NCI-H2107 treated with DMSO at 0.1 percent for 48 hours (cell line): Measurements from ENCODE around the gene OBSCN.
"Not testable (repeated sequence)": the region's sequence is repeated elsewhere in the genome, so short reads cannot be mapped to it uniquely, and the experiment has no call there.

Experiments used
- DNase-seq: peaks from one replicate; lab custom pipeline; 2025; ENCODE audit not compliant: unreplicated experiment; lab: John Stamatoyannopoulos, UW

The OBSCN gene

GRCh38 chr1:228171221-228171891, 36.5 kb upstream of the OBSCN start:
- DNase-seq: no peak

- no peak for DNase-seq
Observed at GRCh38 chr1:228172591-228173527, 35.0 kb upstream of the OBSCN start.

- DNase-seq: not testable (repeated sequence)
Observed at GRCh38 chr1:228173528-228174481, 34.0 kb upstream of the OBSCN start.

GRCh38 chr1:228174482-228175315, 33.1 kb upstream of the OBSCN start:
- no peak for DNase-seq

- DNase-seq: no peak
Observed at GRCh38 chr1:228175316-228176023, 32.4 kb upstream of the OBSCN start.

- no peak for DNase-seq
Observed at GRCh38 chr1:228176024-228176395, 31.8 kb upstream of the OBSCN start.

GRCh38 chr1:228176461-228177182, 31.2 kb upstream of the OBSCN start:
- DNase-seq: no peak

- no peak for DNase-seq
Observed at GRCh38 chr1:228177183-228177475, 30.7 kb upstream of the OBSCN start.

- no peak for DNase-seq
Observed at GRCh38 chr1:228177721-228178710, 29.8 kb upstream of the OBSCN start.

GRCh38 chr1:228178737-228179684, 28.8 kb upstream of the OBSCN start:
- no peak for DNase-seq

GRCh38 chr1:228180271-228180958, 27.4 kb upstream of the OBSCN start:
- DNase-seq: no peak

GRCh38 chr1:228180959-228181644, 26.7 kb upstream of the OBSCN start:
- DNase-seq: no peak

- no peak for DNase-seq
Observed at GRCh38 chr1:228181645-228182034, 26.2 kb upstream of the OBSCN start.

- no peak for DNase-seq
Observed at GRCh38 chr1:228182296-228183030, 25.4 kb upstream of the OBSCN start.

GRCh38 chr1:228184152-228184551, 23.7 kb upstream of the OBSCN start:
- no peak for DNase-seq
